Measurements from ENCODE around the gene CYP8B1. TPM values are rescaled to one million over a fixed set of nuclear protein-coding genes. Genes with fewer than 3 reads are reported as not detected.

The CYP8B1 gene
- total and polyA plus RNA-seq, 2 of the 13 experiments (the other 11 are each of a cell fraction or from before 2014, with no cell fraction given): 0.58 to 2.0 TPM

DNA sequence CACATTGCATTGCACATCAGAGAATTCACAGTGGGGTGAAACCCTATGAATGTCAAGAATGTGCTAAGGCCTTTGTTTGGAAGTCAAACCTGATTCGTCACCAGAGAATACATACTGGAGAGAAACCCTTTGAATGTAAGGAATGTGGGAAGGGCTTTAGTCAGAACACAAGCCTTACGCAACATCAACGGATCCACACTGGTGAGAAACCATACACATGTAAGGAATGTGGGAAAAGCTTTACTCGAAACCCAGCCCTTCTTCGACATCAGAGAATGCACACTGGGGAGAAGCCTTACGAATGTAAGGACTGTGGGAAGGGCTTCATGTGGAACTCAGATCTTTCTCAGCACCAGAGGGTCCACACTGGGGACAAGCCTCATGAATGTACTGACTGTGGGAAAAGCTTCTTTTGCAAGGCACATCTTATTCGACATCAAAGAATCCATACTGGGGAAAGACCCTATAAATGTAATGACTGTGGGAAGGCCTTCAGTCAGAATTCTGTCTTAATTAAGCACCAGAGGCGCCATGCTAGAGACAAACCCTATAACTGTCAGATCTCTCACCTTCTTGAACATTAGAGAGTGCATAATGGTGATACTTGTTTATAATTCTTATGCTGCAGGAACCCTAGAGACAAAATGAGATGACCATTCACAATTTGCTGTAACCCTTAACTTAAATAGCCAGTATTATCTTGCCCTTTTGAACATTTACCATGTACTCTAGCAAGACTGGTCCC is 39.3 kb upstream of the CYP8B1 start (continued):
- TF ChIP-seq, protein P1, sequence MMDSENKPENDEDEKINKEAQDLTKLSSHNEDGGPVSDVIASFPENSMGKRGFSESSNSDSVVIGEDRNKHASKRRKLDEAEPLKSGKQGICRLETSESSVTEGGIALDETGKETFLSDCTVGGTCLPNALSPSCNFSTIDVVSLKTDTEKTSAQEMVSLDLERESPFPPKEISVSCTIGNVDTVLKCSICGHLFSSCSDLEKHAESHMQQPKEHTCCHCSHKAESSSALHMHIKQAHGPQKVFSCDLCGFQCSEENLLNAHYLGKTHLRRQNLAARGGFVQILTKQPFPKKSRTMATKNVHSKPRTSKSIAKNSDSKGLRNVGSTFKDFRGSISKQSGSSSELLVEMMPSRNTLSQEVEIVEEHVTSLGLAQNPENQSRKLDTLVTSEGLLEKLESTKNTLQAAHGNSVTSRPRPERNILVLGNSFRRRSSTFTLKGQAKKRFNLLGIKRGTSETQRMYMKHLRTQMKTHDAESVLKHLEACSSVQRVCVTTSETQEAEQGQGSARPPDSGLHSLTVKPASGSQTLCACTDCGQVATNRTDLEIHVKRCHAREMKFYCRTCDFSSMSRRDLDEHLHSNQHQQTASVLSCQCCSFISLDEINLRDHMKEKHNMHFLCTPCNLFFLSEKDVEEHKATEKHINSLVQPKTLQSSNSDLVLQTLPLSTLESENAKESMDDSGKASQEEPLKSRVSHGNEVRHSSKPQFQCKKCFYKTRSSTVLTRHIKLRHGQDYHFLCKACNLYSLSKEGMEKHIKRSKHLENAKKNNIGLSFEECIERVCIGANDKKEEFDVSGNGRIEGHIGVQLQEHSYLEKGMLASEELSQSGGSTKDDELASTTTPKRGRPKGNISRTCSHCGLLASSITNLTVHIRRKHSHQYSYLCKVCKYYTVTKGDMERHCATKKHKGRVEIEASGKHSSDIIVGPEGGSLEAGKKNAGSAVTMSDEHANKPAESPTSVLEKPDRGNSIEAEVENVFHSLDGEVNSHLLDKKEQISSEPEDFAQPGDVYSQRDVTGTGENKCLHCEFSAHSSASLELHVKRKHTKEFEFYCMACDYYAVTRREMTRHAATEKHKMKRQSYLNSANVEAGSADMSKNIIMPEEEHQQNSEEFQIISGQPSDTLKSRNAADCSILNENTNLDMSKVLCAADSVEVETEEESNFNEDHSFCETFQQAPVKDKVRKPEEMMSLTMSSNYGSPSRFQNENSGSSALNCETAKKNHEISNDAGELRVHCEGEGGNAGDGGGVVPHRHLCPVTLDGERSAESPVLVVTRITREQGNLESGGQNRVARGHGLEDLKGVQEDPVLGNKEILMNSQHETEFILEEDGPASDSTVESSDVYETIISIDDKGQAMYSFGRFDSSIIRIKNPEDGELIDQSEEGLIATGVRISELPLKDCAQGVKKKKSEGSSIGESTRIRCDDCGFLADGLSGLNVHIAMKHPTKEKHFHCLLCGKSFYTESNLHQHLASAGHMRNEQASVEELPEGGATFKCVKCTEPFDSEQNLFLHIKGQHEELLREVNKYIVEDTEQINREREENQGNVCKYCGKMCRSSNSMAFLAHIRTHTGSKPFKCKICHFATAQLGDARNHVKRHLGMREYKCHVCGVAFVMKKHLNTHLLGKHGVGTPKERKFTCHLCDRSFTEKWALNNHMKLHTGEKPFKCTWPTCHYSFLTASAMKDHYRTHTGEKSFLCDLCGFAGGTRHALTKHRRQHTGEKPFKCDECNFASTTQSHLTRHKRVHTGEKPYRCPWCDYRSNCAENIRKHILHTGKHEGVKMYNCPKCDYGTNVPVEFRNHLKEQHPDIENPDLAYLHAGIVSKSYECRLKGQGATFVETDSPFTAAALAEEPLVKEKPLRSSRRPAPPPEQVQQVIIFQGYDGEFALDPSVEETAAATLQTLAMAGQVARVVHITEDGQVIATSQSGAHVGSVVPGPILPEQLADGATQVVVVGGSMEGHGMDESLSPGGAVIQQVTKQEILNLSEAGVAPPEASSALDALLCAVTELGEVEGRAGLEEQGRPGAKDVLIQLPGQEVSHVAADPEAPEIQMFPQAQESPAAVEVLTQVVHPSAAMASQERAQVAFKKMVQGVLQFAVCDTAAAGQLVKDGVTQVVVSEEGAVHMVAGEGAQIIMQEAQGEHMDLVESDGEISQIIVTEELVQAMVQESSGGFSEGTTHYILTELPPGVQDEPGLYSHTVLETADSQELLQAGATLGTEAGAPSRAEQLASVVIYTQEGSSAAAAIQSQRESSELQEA (CRISPR knock-in tag; IDR thresholded peaks at IDR 0.05; ENCODE audit: not compliant biosample characterization): no peak
- TF ChIP-seq HOXA9 (CRISPR knock-in tag; IDR thresholded peaks at IDR 0.05; ENCODE audit: borderline replicate concordance): no peak
- TF ChIP-seq ZC3H13 (CRISPR knock-in tag; IDR thresholded peaks at IDR 0.05): no peak
- TF ChIP-seq, protein P2, sequence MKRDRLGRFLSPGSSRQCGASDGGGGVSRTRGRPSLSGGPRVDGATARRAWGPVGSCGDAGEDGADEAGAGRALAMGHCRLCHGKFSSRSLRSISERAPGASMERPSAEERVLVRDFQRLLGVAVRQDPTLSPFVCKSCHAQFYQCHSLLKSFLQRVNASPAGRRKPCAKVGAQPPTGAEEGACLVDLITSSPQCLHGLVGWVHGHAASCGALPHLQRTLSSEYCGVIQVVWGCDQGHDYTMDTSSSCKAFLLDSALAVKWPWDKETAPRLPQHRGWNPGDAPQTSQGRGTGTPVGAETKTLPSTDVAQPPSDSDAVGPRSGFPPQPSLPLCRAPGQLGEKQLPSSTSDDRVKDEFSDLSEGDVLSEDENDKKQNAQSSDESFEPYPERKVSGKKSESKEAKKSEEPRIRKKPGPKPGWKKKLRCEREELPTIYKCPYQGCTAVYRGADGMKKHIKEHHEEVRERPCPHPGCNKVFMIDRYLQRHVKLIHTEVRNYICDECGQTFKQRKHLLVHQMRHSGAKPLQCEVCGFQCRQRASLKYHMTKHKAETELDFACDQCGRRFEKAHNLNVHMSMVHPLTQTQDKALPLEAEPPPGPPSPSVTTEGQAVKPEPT (CRISPR knock-in tag; IDR thresholded peaks at IDR 0.05; ENCODE audit: low read depth): no peak
- TF ChIP-seq ZMYM4 (CRISPR knock-in tag; IDR thresholded peaks at IDR 0.05): no peak
- TF ChIP-seq HNRNPK (IDR thresholded peaks at IDR 0.05; ENCODE audit: low read depth, low read length, poor library complexity, severe bottlenecking): no peak
- TF ChIP-seq ZNF782 (CRISPR knock-in tag; IDR thresholded peaks at IDR 0.05; ENCODE audit: borderline replicate concordance): no peak
- no peak for TF ChIP-seq ZNF367 (CRISPR knock-in tag; IDR thresholded peaks at IDR 0.05; ENCODE audit: borderline replicate concordance)
- TF ChIP-seq MTA3 (CRISPR knock-in tag; IDR thresholded peaks at IDR 0.05): no peak
- TF ChIP-seq, protein P3, sequence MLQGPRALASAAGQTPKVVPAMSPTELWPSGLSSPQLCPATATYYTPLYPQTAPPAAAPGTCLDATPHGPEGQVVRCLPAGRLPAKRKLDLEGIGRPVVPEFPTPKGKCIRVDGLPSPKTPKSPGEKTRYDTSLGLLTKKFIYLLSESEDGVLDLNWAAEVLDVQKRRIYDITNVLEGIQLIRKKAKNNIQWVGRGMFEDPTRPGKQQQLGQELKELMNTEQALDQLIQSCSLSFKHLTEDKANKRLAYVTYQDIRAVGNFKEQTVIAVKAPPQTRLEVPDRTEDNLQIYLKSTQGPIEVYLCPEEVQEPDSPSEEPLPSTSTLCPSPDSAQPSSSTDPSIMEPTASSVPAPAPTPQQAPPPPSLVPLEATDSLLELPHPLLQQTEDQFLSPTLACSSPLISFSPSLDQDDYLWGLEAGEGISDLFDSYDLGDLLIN (CRISPR knock-in tag; IDR thresholded peaks at IDR 0.05; ENCODE audit: borderline replicate concordance): no peak
- no peak for TF ChIP-seq SRF (IDR thresholded peaks at IDR 0.05; ENCODE audit: low read depth, low read length)
- no peak for TF ChIP-seq FOXC1 (CRISPR knock-in tag; IDR thresholded peaks at IDR 0.05; ENCODE audit: borderline replicate concordance)
- TF ChIP-seq HHEX (CRISPR knock-in tag; IDR thresholded peaks at IDR 0.05): no peak
- TF ChIP-seq ZNF749 (CRISPR knock-in tag; IDR thresholded peaks at IDR 0.05; ENCODE audit: borderline replicate concordance): no peak
- TF ChIP-seq STAT5B (CRISPR knock-in tag; IDR thresholded peaks at IDR 0.05): no peak
- TF ChIP-seq IKZF1 (IDR thresholded peaks at IDR 0.05): no peak

Measured in HepG2 (cell line).